Activated naive CD8-positive, alpha-beta T cell treated with anti-CD3 and anti-CD28 coated beads, Interleukin-2, amount 50 U/mL, for 16 hours (primary cell): ENCODE measurements around the gene RAB31.
"Not testable (repeated sequence)": the region's sequence is repeated elsewhere in the genome, so short reads cannot be mapped to it uniquely, and the experiment has no call there.

Experiments
- DNase-seq: peaks from one replicate; pipeline ENCODE4 v3.0.0-alpha.2; 2020; ENCODE audit warnings: low read depth, low spot score

RAB31 gene

DNA sequence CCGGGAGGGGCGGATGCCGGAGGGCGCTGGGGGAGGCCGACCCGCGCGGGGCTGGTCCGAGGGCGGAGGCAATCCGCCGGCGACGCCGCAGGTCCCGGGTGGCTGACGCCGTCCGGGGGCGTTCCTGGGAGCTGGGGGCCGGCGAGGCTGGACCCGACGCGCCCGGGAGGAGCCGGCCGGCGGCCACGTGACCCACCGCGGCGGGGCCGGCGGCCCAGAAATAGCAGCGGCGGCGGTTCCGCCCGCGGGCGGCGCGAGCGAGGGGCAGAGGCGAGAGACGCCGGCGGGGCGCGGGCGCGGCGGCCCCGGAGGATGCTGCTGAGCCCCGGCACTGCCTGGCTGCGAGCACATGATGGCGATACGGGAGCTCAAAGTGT, at the start of gene RAB31:
Gene RAB31 (plus strand): TSS at position 245 of the 377 bp plus-strand sequence. CDS start 105 bp downstream, at position 350.
- DNase-seq: no peak

GRCh38 chr18:9659499-9660375, 48.4 kb upstream of the RAB31 start:
- no peak for DNase-seq

DNA sequence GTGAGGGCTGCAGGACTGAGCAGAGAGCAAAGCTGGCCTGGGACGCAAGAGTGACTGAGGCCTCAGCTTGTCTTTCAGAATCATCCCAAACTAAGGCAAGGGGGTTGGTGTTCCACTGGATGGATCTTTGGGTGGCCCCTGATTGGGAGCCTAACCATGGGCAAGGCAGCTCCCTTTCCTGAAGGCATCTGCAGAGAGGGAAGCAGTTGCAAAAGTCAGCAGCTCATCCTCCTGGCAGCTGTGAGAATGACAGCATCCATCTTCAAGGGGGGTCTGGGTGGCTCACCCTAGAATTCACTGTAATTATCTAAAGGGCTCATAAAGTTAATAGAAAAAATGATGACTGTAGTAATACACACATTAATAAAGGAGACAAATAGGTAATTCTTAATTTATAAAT, 46.5 kb upstream of the RAB31 start:
- DNase-seq: no peak

GRCh38 chr18:9663377-9663776, 44.7 kb upstream of the RAB31 start:
- no peak for DNase-seq

- no peak for DNase-seq
These were observed 42.8 kb upstream of the RAB31 start for GRCh38 chr18:9665314-9665713.

- DNase-seq: no peak
These were observed 41.6 kb upstream of the RAB31 start for GRCh38 chr18:9666548-9666947.

GRCh38 chr18:9669016-9669415, 39.1 kb upstream of the RAB31 start:
- no peak for DNase-seq

DNA sequence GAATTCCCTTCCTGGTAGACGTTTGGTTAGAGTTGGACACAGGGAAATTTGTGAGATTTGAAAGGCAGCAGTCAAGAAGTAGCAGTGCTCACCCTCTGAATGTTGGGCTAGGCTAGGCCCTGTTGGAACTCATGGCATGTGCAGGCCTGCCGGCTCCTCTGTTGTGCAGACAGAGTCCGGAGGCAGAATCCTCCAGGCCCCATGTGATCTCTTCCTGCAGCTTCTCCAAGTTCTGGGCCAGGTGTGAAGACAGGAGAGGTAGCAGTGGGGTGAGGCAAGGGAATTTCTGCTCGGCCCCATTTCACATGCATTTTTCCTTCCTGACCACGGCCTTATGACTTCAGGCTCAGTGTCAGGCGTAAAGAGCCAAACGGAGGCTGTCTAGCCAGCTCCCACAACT, 36.9 kb upstream of the RAB31 start:
- DNase-seq: no peak

DNA sequence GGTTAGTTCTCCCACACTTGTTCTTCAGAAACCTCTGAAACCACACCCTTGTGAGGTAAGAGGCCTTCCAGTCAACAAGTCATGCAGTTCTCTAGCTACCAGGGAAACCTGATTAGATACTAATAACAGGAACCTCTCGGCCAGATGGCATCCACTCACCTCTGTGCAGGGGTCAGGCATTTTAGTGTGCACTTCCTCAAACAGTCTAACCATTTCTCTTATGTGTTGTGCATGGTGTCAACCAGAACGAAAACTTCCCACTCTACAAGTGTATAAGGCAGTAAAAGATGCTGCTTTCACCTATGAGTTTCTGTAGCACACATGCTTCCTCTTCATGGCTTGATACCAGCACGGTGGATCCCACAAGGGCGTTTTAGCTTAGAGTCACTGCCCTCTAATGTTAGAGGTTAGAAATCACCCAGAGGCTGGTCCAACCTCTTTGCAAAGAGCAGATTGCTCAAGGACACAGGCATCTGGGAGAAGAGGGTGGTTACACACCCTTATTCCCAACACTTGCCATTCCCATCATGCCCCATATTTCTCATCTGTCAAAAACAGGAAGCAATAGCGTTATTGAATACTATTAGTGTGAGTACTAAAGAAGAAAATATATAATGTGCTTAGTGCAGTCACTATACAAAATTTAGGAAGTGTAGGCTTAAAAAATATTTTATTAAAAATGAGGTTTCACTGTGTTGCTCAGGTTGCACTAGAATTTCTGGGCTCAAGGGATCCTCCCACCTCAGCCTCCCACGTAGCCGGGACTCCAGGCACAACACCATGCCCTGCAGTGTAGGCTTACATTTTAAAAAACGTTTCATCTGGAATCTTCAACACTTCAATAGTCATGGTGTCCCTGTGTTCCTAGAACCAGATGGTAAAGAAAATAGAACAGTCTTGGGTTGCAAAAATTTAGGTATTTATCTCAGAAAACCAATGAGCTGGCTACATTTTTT, 34.5 kb upstream of the RAB31 start:
- DNase-seq: no peak

GRCh38 chr18:9678216-9678615, 29.9 kb upstream of the RAB31 start:
- not testable (repeated sequence) for DNase-seq

GRCh38 chr18:9679125-9679524, 29.0 kb upstream of the RAB31 start:
- no peak for DNase-seq

GRCh38 chr18:9681217-9681616, 26.9 kb upstream of the RAB31 start:
- no peak for DNase-seq

- no peak for DNase-seq
These were observed 25.5 kb upstream of the RAB31 start for GRCh38 chr18:9682572-9682971.

GRCh38 chr18:9683418-9684396, 24.4 kb upstream of the RAB31 start:
- no peak for DNase-seq

DNA sequence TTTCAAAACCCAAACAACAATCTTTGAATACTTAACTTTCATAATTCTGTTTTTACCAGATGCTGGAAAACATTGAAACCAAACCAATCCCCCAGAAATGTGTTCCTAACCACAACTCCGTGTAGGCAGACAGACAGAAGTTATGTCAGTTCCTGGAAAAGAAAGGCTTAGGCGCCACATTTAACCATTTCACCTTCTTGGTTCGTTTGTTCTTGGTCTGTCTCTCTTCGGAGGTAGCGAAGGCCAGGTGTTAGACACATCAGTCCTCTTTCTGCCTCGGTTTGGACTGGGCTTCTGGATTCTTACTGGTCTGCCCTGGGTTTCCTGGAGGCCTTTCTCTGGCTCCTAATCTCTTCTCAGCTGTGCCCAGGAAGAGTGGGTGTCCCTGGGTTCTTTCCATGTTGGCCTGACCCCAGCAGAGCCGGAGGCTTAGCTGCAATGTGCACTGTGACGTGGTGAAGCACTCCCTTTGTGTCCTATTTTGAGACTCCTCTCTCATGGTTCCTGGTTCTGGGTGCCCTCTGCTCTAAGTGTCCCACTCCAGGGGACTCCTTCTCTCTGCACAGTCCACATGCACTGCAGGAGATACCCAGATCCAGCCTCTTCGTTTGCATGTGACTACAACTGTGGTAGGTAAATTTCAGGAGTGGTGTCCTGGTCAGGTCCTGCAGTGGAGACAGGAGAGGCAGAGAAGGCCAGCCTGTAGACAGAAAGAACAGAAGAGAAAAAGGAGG, 23.1 kb upstream of the RAB31 start:
- DNase-seq: no peak

DNA sequence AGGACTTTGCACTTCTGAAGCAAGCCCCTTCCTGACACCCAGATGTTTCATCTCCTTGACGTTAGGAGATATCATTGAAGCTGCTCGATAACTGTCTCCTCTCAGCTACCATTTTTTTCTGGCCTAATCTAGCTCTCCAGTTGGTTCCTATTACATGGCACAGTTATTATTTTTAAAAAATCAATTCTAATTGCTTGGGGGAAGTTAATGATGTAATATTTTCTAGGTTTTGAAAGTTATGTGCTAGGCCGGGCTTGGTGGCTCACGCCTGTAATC, 22.5 kb upstream of the RAB31 start:
- no peak for DNase-seq

- DNase-seq: no peak
These were observed 19.9 kb upstream of the RAB31 start for GRCh38 chr18:9688036-9688741.

DNA sequence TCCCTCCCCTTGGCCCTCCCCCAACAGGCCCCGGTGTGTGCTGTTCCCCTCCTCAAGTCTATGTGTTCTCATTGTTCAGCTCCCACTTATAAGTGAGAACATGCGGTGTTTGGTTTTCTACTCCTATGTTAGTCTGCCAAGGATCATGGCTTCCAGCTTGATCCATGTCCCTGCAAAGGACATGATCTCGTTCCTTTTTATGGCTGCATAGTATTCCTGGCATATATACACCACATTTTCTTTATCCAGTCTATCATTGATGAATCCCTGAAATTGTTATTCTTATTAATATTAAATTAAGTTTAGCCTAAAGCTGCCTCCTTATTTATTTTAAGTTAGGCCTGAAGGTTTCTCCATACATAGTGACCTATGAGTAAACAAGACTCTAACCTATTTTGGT, 18.8 kb upstream of the RAB31 start:
- DNase-seq: no peak

- no peak for DNase-seq
These were observed 17.5 kb upstream of the RAB31 start for GRCh38 chr18:9690418-9691188.
